ENCODE results near the gene ZCWPW1. TPM values are rescaled to one million over a fixed set of nuclear protein-coding genes. Genes with fewer than 3 reads are reported as not detected.
"Not testable (repeated sequence)": the region's sequence is repeated elsewhere in the genome, so short reads cannot be mapped to it uniquely, and the experiment has no call there.

ZCWPW1 gene
- total RNA-seq, 2 donors from 2014 or later = 3.1 to 3.5 TPM

DNA sequence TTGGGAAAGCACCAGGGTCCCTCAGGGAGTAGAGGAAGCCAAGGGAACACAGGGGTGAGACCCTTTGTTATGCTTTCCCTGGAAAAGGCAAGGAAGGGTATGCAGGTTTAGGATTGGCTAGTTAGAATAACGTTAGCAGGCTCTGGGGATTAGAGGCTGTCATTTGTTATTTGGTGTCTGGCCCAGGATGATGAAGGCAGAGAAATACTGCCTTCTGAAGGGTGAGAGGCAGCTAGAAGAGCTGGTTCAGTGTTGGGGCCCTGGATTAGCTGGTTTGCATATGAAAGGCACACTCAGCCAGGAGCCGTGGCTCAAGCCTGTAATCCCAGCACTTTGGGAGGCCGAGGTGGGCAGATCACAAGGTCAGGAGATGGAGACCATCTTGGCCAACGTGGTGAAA lies 58.2 kb downstream of the ZCWPW1 start:
- Histone ChIP-seq H3K27ac (peak overlapping the region in 1 of 2 donors; percentile 37), H3K27me3 (replicated peaks; ENCODE audit: insufficient read depth) (no peaks in the 10 kb centered on the region), H3K9me3 (no peaks in the 10 kb centered on the region), H3K4me3 (no peak overlapping the region), H3K4me1 (ENCODE audit: control insufficient read depth in 1 of 2, low read depth in 2 of 2) (no peaks in the 10 kb centered on the region), H3K36me3 (peaks cover 7% of the 10 kb centered on the region)
- ATAC-seq (ENCODE audit: insufficient number of reproducible peaks, low FRiP score, low read depth) (no peak), DNase-seq (ENCODE audit: low spot score) (no peak)
- TF ChIP-seq, protein P1, sequence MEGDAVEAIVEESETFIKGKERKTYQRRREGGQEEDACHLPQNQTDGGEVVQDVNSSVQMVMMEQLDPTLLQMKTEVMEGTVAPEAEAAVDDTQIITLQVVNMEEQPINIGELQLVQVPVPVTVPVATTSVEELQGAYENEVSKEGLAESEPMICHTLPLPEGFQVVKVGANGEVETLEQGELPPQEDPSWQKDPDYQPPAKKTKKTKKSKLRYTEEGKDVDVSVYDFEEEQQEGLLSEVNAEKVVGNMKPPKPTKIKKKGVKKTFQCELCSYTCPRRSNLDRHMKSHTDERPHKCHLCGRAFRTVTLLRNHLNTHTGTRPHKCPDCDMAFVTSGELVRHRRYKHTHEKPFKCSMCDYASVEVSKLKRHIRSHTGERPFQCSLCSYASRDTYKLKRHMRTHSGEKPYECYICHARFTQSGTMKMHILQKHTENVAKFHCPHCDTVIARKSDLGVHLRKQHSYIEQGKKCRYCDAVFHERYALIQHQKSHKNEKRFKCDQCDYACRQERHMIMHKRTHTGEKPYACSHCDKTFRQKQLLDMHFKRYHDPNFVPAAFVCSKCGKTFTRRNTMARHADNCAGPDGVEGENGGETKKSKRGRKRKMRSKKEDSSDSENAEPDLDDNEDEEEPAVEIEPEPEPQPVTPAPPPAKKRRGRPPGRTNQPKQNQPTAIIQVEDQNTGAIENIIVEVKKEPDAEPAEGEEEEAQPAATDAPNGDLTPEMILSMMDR (IDR thresholded peaks at IDR 0.05) = no peak

DNA sequence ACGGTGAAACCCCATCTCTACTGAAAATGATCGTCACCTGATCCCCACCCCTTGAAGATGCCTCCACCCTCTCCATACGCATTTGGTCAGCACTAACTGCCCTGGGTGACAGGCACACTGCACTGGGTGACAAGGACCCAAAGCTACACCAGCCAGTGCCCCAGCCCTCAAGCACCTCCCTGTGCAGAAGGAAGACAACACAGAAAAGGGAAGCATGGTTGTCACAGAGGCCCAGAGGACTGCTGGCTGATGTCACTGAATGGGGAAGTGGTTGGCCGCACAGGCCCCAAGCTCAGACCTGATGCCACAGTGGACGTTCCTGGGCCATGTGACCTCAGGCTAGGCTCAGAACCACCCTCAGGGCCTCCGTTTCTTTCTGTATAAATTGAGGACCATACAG lies 59.4 kb downstream of the ZCWPW1 start:
- H3K4me3 ChIP-seq = no peak overlapping the region
- H3K36me3 ChIP-seq = peaks cover 7% of the 10 kb centered on the region
- no peaks in the 10 kb centered on the region for H3K4me1 ChIP-seq (ENCODE audit: control insufficient read depth in 1 of 2, low read depth in 2 of 2)
- peak overlapping the region in 1 of 2 donors; percentile 37 for H3K27ac ChIP-seq
- no peaks in the 10 kb centered on the region for H3K9me3 ChIP-seq
- no peaks in the 10 kb centered on the region for H3K27me3 ChIP-seq (replicated peaks; ENCODE audit: insufficient read depth)
- TF ChIP-seq, protein P1 (IDR thresholded peaks at IDR 0.05) = no peak
- ATAC-seq (ENCODE audit: insufficient number of reproducible peaks, low FRiP score, low read depth) (no peak), DNase-seq (ENCODE audit: low spot score) (no peak)

DNA sequence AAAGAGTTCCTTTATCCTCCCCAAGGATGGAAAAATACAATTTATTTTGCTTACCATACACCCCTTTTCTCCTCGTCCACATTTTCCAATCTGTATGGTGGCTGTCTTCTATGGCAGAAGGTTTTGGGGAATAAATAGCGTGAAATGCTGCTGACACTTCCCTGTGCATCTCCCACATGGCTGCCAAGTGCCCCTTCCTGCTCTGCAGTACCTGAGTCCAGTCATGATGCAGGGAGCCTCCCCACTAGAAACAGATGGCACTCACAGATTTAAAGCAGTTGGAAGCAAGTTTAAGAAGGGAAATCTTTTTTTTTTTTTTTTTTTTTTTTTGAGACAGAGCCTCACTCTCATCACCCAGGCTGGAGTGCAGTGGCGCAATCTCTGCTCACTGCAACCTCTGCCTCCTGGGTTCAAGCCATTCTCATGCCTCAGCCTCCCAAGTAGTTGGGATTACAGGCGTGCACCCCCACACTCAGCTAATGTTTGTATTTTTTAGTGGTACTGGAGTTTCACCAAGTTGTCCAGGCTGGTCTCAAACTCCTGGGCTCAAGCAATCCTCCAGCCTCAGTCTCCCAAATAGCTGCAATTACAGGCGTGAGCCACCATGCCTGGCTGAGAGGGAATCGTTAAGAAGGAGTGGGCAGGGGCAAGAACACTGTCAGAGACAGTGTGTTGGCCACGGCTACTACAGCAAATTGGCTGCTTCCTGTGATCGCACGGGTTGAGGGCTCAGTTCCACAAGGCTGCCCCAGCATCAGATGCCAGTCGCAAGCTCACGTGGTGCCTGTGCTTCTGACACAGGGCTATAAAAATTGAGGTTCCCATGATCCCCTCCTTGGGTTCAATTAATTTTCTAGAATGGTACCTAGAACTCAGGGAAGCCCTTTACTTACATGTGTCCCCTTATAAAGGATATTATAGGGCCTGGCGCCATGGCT lies 60.6 kb downstream of the ZCWPW1 start:
- Histone ChIP-seq H3K4me3 (no peak overlapping the region), H3K27me3 (replicated peaks; ENCODE audit: insufficient read depth) (no peaks in the 10 kb centered on the region), H3K36me3 (peaks cover 9% of the 10 kb centered on the region), H3K27ac (no peak overlapping the region), H3K9me3 (no peaks in the 10 kb centered on the region), H3K4me1 (ENCODE audit: control insufficient read depth in 1 of 2, low read depth in 2 of 2) (no peaks in the 10 kb centered on the region)
- ATAC-seq (ENCODE audit: insufficient number of reproducible peaks, low FRiP score, low read depth) (no peak), DNase-seq (ENCODE audit: low spot score) (no peak)
- TF ChIP-seq, protein P1 (IDR thresholded peaks at IDR 0.05) = no peak

DNA sequence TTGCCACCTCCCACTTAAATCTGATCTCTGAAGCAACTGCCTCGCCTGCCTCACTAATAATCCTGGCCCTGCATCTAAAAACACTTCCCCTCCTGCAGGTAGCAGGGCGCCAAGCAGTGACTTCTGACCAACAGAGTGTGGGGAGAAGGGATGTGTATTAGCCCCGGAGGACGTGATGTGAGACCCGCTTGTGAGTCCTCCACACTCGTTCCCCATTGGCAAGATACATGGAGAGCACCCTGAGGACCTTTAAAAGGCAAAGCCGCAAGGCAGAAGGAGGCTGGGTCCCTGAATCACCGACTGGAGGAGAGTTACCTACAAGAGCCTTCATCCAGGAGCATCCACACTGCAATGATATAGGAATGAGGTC lies 61.3 kb downstream of the ZCWPW1 start:
- Histone ChIP-seq H3K36me3 (peaks cover 17% of the 10 kb centered on the region), H3K27ac (no peak overlapping the region), H3K4me3 (no peak overlapping the region), H3K9me3 (no peaks in the 10 kb centered on the region), H3K27me3 (replicated peaks; ENCODE audit: insufficient read depth) (no peaks in the 10 kb centered on the region), H3K4me1 (ENCODE audit: control insufficient read depth in 1 of 2, low read depth in 2 of 2) (no peaks in the 10 kb centered on the region)
- DNase-seq (ENCODE audit: low spot score) (no peak), ATAC-seq (ENCODE audit: insufficient number of reproducible peaks, low FRiP score, low read depth) (no peak)
- TF ChIP-seq, protein P1 (IDR thresholded peaks at IDR 0.05) = no peak

DNA sequence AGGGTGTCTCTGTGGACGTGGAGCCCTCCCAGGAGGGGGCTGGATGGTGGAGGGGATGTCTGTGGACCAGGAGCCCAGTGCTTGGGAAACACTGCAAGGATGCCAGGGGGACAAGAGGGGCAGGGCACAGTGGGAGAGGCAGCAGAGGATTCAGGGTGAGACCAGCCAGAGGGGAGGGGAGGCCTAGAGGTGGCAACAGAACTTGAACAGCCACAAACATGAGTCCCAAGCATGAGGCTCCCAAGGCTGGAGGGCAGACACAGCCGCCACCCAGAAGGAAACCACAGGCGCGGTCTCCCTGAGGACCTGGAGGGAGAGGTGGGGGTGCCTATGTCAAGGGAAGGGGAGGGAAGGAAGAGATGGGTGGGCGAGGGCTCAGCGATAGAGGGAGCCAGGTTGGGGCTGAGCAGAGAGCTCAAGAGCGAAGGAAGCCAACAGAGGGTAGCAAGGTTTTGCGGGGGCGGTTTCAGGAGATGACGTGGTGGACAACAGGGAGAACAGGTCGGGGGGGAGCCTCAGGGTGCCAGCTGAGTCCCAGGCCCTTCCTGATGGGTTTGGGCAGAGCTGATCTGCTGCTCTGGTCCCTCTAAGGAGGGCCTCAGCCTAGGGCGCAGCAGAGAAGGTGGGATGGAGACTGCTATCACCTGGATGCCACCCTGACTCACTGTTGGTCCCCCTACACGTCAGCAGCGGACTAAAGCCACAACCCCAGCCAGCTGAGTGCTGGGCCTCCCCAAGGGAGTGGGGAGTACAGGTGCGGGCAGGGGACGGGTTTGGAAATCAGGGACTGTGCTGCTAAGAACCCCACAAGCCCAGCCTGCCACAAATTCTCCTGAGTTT lies 61.9 kb downstream of the ZCWPW1 start:
- peaks cover 19% of the 10 kb centered on the region for H3K36me3 ChIP-seq

DNA sequence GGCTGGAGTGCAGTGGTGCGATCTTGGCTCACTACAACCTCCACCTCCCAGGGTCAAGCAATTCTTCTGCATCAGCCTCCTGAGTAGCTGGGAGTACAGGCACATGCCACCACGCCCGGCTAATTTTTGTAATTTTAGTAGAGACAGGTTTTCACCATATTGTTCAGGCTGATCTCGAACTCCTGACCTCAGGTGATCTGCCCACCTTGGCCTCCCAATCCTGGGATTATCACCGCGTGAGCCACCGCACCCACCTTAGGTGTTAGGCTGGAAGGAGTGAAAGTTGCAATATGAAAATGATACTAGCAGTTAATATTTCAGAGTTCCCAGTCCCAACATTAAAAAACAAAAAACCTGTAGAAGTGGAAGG lies 62.5 kb downstream of the ZCWPW1 start:
- not testable (repeated sequence) for H3K27ac ChIP-seq; H3K4me1 ChIP-seq (ENCODE audit: control insufficient read depth in 1 of 2, low read depth in 2 of 2); H3K27me3 ChIP-seq (replicated peaks; ENCODE audit: insufficient read depth); DNase-seq (ENCODE audit: low spot score); H3K4me3 ChIP-seq; ATAC-seq (ENCODE audit: insufficient number of reproducible peaks, low FRiP score, low read depth); H3K9me3 ChIP-seq
- H3K36me3 ChIP-seq = peaks cover 25% of the 10 kb centered on the region

More for the DNA sequence above, 61.9 kb downstream of the ZCWPW1 start:
- Histone ChIP-seq H3K27me3 (replicated peaks; ENCODE audit: insufficient read depth) (no peaks in the 10 kb centered on the region), H3K4me1 (ENCODE audit: control insufficient read depth in 1 of 2, low read depth in 2 of 2) (no peaks in the 10 kb centered on the region), H3K27ac (no peak overlapping the region), H3K9me3 (no peaks in the 10 kb centered on the region), H3K4me3 (no peak overlapping the region)
- no peak for ATAC-seq (ENCODE audit: insufficient number of reproducible peaks, low FRiP score, low read depth)
- TF ChIP-seq, protein P1 (IDR thresholded peaks at IDR 0.05) = no peak
- no peak for DNase-seq (ENCODE audit: low spot score)
